GM12878 (cell line): Measurements from ENCODE around the gene FAM9C. TPM values are rescaled to one million over a fixed set of nuclear protein-coding genes. Genes with fewer than 3 reads are reported as not detected.
A peak's percentile ranks its signal among the peaks of the same experiment; 100 is the strongest.

Experiments used
- ASH2L ChIP-seq: fragments of 300-600, 200-600 bp; sonication (generic); IDR thresholded peaks from 2 replicates; pipeline ENCODE4 v1.6.1; 2017; ENCODE audit warnings: low read depth, mild to moderate bottlenecking, borderline replicate concordance
- ATF2 ChIP-seq: IDR thresholded peaks from 2 replicates; pipeline ENCODE4 v1.6.1; 2012; ENCODE audit warnings: low read length, inconsistent platforms
- BCLAF1 ChIP-seq: fragments of 450-650 bp; IDR thresholded peaks from 2 replicates; pipeline ENCODE4 v1.6.1; 2017; ENCODE audit warnings: antibody characterized with exemption, mild to moderate bottlenecking, moderate library complexity
- CHD2 ChIP-seq: IDR thresholded peaks from 2 replicates; pipeline ENCODE4 v1.6.1; 2011; ENCODE audit warnings: low read depth, low read length, improper control_type of control experiment, borderline replicate concordance
- ESRRA ChIP-seq: IDR thresholded peaks from 2 replicates; pipeline ENCODE4 v1.6.1; 2012; ENCODE audit warnings: mild to moderate bottlenecking, low read length, improper control_type of control experiment
- IKZF1 ChIP-seq: fragments of 450-650 bp; conservative IDR thresholded peaks from 2 replicates; pipeline ENCODE4 v1.6.1; 2017; ENCODE audit warnings: antibody characterized with exemption, mild to moderate bottlenecking
- KAT2A ChIP-seq: conservative IDR thresholded peaks from 2 replicates; pipeline ENCODE4 v1.6.1; 2011; ENCODE audit warnings: low read depth, low read length; ENCODE audit not compliant: control insufficient read depth
- SMAD1 ChIP-seq: fragments of 450-650 bp; IDR thresholded peaks from 2 replicates; pipeline ENCODE4 v1.6.1; 2018; ENCODE audit warnings: mild to moderate bottlenecking, low read depth; ENCODE audit not compliant: partially characterized antibody
- SPI1 ChIP-seq: IDR thresholded peaks from 2 replicates; pipeline ENCODE4 v1.6.1; 2011; ENCODE audit warnings: low read depth, mild to moderate bottlenecking, low read length, moderate library complexity, borderline replicate concordance; ENCODE audit not compliant: insufficient read depth
- ZBTB11 ChIP-seq: fragments of 450-650 bp; formaldehyde crosslinking; IDR thresholded peaks from 2 replicates; pipeline ENCODE4 v1.5.0; 2022; ENCODE audit warnings: mild to moderate bottlenecking, missing genetic modification characterization
- ZNF592 ChIP-seq: fragments of 450-650 bp; IDR thresholded peaks from 2 replicates; pipeline ENCODE4 v1.6.1; 2017; ENCODE audit warnings: mild to moderate bottlenecking, moderate library complexity
- ZNF687 ChIP-seq: fragments of 450-650 bp; IDR thresholded peaks from 2 replicates; pipeline ENCODE4 v1.6.1; 2017; ENCODE audit warnings: mild to moderate bottlenecking, moderate library complexity
- ZZZ3 ChIP-seq: IDR thresholded peaks from 2 replicates; pipeline ENCODE4 v1.6.1; 2011; ENCODE audit warnings: low read depth; ENCODE audit not compliant: control insufficient read depth, insufficient read length
- polyA plus RNA-seq, 11 experiments: library from polyadenylated mRNA; depleted of rRNA in 4 of 11; unstranded in 6 of 11; stranded (reverse) in 5 of 11; fragments of >200 nt; fragmentation: Nextera tagmentation in 4 of 11; fragmentation: Illumina TruSeq in 1 of 11; extraction: Ambion mirVana in 4 of 11; extraction: Trizol in 1 of 11; gene quantifications; 1 replicate in 1 of 11; 2 replicates in 10 of 11; pipeline versions ENCODE4 v1.2.1 to v1.2.3, GENCODE V29; 2011 to 2016; ENCODE audit warnings: inconsistent platforms in 2 of 11, missing spikeins in 2 of 11, low read depth in 1 of 11
- total RNA-seq, 4 experiments: library from RNA; depleted of rRNA in 3 of 4; stranded (reverse); fragments of >200 nt in 3 of 4; fragmentation: Illumina TruSeq in 1 of 4; extraction: Trizol in 1 of 4; gene quantifications; 2 replicates each; pipeline versions ENCODE4 v1.2.1 to v1.2.3, GENCODE V29; 2013 to 2021

Gene FAM9C
- total and polyA plus RNA-seq, 10 of the 15 experiments (the other 5 are each of a cell fraction or from before 2014, with no cell fraction given): 0.01 to 0.03 TPM; not detected in 8

GRCh38 chrX:12999422-12999821, 45.0 kb downstream of the FAM9C start (continued):
- no peak for TF ChIP-seq ZNF592
- peak; percentile 29; the same call in 1 of the 2 replicates for TF ChIP-seq SPI1
- no peak for TF ChIP-seq ASH2L
- peak; percentile 75 for TF ChIP-seq SMAD1
- no peak for TF ChIP-seq KAT2A
- peak; percentile 58; the same call in 1 of the 2 replicates for TF ChIP-seq ATF2
- no peak for TF ChIP-seq BCLAF1
- TF ChIP-seq ZZZ3: no peak
- TF ChIP-seq CHD2: peak; percentile 57; the same call in 1 of the 2 replicates
- no peak for TF ChIP-seq ZNF687
- no peak for TF ChIP-seq ZBTB11 (CRISPR knock-in tag)
- TF ChIP-seq IKZF1: no peak
- TF ChIP-seq ESRRA: no peak
